Measurements from ENCODE around the gene POU6F2. TPM values are rescaled to one million over a fixed set of nuclear protein-coding genes. Genes with fewer than 3 reads are reported as not detected.

Gene POU6F2
- total and polyA plus RNA-seq, 5 donors from 2014 or later, result not detected

DNA sequence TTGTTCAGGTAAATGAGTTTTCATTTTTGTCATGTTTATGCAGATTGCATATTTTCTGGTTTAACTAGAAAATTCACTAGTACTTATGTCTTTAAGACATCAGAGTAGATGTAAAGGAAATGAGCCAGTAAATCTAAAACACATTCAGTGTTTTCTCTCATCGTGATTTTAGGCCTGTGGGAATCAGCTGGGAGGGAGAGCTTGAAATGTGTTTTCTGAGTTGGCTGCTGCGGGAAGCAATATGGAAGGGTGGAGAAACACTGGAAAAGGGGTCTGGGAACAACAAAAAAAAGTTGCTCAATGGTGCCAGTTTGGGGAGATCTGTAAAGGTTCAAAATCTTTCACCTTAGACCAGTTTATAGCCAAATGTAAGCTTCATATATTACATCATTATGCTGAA lies 284.1 kb downstream of the POU6F2 start:
- no peak overlapping the region for H3K27ac Mint-ChIP-seq

DNA sequence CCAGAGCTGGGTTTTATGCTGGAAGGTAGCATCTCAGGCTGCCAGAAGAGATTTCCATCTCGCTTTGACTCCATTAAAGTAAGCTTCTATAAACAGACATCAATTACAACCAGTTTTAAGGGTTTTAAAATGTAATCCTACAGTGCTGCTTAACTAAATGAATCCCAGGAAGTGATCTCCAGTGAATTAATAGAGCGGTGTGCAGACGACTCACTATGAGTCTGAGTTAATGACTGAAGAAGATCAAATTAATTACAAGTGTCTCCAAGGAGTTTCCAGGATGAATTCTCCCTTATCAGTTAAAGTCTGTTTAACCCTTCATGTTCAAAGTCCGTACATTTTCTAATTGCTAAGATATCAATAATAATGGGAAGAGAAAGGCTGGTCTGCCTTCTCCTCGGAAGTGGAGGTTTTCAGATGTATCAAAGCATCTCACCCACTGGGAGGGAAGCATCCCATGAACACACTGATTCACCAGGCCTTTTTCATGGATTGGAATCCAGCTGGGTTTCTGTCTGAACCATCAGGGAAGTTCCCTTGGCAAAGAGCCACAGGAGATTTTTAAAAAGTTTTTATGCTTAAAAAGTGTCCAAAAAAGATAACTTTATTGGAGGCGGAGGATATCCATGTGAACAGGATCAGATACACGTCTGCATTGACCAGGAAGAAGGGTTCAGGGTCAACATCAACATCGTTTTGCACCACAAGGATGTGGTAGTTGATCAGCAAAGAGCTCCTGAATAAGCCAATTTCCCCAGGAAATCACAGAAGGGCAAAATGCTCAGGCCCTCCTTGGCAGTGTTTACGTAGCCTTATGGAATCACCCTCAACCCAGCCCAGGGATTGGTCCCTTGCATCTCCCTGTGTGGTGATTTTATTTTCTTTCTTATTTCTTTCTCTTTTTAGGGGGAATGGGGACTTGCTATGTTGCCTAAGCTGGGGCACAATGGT lies 288.2 kb downstream of the POU6F2 start:
- Mint-ChIP-seq H3K4me3 (no peak overlapping the region), H3K4me1 (no peaks in the 10 kb centered on the region), H3K9me3 (peaks cover 0 to 1% (median 0%) of the 10 kb centered on the region in 7 donors), H3K27me3 (no peaks in the 10 kb centered on the region), H3K36me3 (no peaks in the 10 kb centered on the region), H3K27ac (no peak overlapping the region)
- Histone ChIP-seq H3K4me1 (ENCODE audit: control insufficient read depth, insufficient read depth, low read length, poor library complexity, severe bottlenecking) (no peaks in the 10 kb centered on the region), H3K4me3 (ENCODE audit: low read depth, low read length) (no peak overlapping the region), H3K36me3 (ENCODE audit: control insufficient read depth, insufficient read depth, low read length) (no peaks in the 10 kb centered on the region), H3K27ac (ENCODE audit: insufficient read depth, low read length, poor library complexity, severe bottlenecking) (no peak overlapping the region), H3K9me3 (ENCODE audit: control insufficient read depth in 2 of 2, low read length in 2 of 2) (no peaks in the 10 kb centered on the region), H3K27me3 (ENCODE audit: control insufficient read depth, insufficient read depth, low read length) (no peaks in the 10 kb centered on the region)
- DNase-seq (no peak), ATAC-seq (ENCODE audit: low read depth in 2 of 2) (no peak)

More for the DNA sequence above, 284.1 kb downstream of the POU6F2 start:
- H3K4me3 ChIP-seq (ENCODE audit: low read depth, low read length), result no peak overlapping the region
- peaks cover 0 to 2% (median 0%) of the 10 kb centered on the region in 7 donors for H3K9me3 Mint-ChIP-seq
- H3K9me3 ChIP-seq (ENCODE audit: control insufficient read depth in 2 of 2, low read length in 2 of 2), result no peaks in the 10 kb centered on the region
- H3K4me1 Mint-ChIP-seq, result no peaks in the 10 kb centered on the region
- no peak for ATAC-seq (ENCODE audit: low read depth in 2 of 2)
- H3K4me1 ChIP-seq (ENCODE audit: control insufficient read depth, insufficient read depth, low read length, poor library complexity, severe bottlenecking), result no peaks in the 10 kb centered on the region
- H3K27me3 Mint-ChIP-seq, result no peaks in the 10 kb centered on the region
- no peaks in the 10 kb centered on the region for H3K27me3 ChIP-seq (ENCODE audit: control insufficient read depth, insufficient read depth, low read length)
- H3K36me3 ChIP-seq (ENCODE audit: control insufficient read depth, insufficient read depth, low read length), result no peaks in the 10 kb centered on the region
- no peak for DNase-seq
- no peak overlapping the region for H3K4me3 Mint-ChIP-seq
- no peaks in the 10 kb centered on the region for H3K36me3 Mint-ChIP-seq
- no peak overlapping the region for H3K27ac ChIP-seq (ENCODE audit: insufficient read depth, low read length, poor library complexity, severe bottlenecking)

DNA sequence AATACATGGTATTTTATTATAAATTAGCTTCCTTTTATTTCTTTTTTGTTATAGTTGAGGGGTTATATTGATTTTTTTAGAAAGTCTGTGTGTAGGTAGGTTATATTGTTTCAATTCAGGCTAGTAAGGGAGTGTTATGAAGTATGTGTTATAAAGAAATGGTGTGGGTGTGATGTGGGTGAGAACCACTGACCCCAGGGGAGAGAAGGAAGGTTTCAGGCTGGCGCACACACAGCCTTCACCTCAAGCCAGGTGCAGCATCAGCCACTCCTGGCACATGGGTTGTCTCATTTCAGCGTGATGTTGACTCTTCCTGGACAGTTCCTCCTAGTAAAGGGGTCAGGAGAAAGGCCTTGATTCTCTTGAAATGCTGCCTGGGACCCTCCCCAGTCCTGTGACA lies 291.3 kb downstream of the POU6F2 start:
- Histone ChIP-seq H3K27me3 (ENCODE audit: control insufficient read depth, insufficient read depth, low read length) (no peaks in the 10 kb centered on the region), H3K36me3 (ENCODE audit: control insufficient read depth, insufficient read depth, low read length) (no peaks in the 10 kb centered on the region), H3K27ac (ENCODE audit: insufficient read depth, low read length, poor library complexity, severe bottlenecking) (no peak overlapping the region), H3K4me1 (ENCODE audit: control insufficient read depth, insufficient read depth, low read length, poor library complexity, severe bottlenecking) (no peaks in the 10 kb centered on the region), H3K9me3 (ENCODE audit: control insufficient read depth in 2 of 2, low read length in 2 of 2) (no peaks in the 10 kb centered on the region), H3K4me3 (ENCODE audit: low read depth, low read length) (no peak overlapping the region)
- no peaks in the 10 kb centered on the region for H3K4me1 Mint-ChIP-seq
- H3K9me3 Mint-ChIP-seq, result peaks cover 0 to 1% (median 0%) of the 10 kb centered on the region in 7 donors
- no peak overlapping the region for H3K4me3 Mint-ChIP-seq
- DNase-seq, result no peak
- no peaks in the 10 kb centered on the region for H3K36me3 Mint-ChIP-seq
- no peak for ATAC-seq (ENCODE audit: low read depth in 2 of 2)
- no peak overlapping the region for H3K27ac Mint-ChIP-seq
- H3K27me3 Mint-ChIP-seq, result no peaks in the 10 kb centered on the region

DNA sequence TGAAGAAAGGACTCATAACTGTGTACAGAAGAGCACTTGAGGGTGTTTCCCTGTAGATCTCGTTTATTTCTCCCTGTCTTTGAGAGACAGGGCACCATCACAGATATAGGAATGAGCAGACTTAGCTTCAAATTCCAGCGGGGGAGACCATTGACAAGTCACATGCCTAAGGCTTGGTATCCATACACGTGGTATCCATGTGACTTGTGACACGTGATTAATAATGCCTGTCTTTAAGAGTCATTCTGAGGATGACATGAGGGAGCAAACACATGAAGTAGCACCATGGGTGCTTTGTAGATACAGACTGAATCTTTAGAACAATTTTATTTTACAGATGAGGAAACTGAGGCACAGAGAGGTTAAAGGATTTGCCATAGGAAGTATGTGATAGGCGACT lies 292.3 kb downstream of the POU6F2 start:
- ATAC-seq (ENCODE audit: low read depth in 2 of 2) (no peak), DNase-seq (no peak)
- Histone ChIP-seq H3K4me3 (ENCODE audit: low read depth, low read length) (no peak overlapping the region), H3K4me1 (ENCODE audit: control insufficient read depth, insufficient read depth, low read length, poor library complexity, severe bottlenecking) (no peaks in the 10 kb centered on the region), H3K36me3 (ENCODE audit: control insufficient read depth, insufficient read depth, low read length) (no peaks in the 10 kb centered on the region), H3K27me3 (ENCODE audit: control insufficient read depth, insufficient read depth, low read length) (no peaks in the 10 kb centered on the region), H3K27ac (ENCODE audit: insufficient read depth, low read length, poor library complexity, severe bottlenecking) (no peak overlapping the region), H3K9me3 (ENCODE audit: control insufficient read depth in 2 of 2, low read length in 2 of 2) (no peaks in the 10 kb centered on the region)
- H3K36me3 Mint-ChIP-seq, result no peaks in the 10 kb centered on the region
- no peak overlapping the region for H3K27ac Mint-ChIP-seq
- no peak overlapping the region for H3K4me3 Mint-ChIP-seq
- no peaks in the 10 kb centered on the region for H3K4me1 Mint-ChIP-seq
- peaks cover 0 to 1% (median 0%) of the 10 kb centered on the region in 7 donors for H3K9me3 Mint-ChIP-seq
- no peaks in the 10 kb centered on the region for H3K27me3 Mint-ChIP-seq

DNA sequence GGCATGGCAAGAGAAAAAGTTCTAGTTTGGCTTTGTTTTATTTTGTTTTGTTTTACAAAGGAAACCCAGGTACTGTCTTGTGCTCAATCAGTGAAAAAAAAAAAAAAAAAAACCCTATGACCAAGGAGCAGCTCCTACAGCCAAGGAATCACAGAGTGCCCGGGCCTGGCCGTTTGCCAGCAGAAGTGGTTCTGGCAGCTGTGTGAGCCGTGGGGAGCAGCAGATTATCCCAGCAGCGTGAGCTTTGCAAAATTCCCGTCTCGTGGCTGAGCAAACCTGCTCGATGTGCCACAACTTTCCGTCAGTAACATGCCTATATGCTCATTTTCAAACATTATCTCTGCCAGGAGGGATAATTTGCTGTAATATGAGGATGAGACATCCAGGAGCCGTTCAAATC lies 293.7 kb downstream of the POU6F2 start:
- H3K9me3 ChIP-seq (ENCODE audit: control insufficient read depth in 2 of 2, low read length in 2 of 2), result no peaks in the 10 kb centered on the region
- Mint-ChIP-seq H3K27me3 (no peaks in the 10 kb centered on the region), H3K4me3 (no peak overlapping the region), H3K4me1 (no peaks in the 10 kb centered on the region), H3K36me3 (no peaks in the 10 kb centered on the region), H3K27ac (no peak overlapping the region), H3K9me3 (peaks cover 0 to 1% (median 0%) of the 10 kb centered on the region in 7 donors)
- H3K36me3 ChIP-seq (ENCODE audit: control insufficient read depth, insufficient read depth, low read length), result no peaks in the 10 kb centered on the region
- DNase-seq (no peak), ATAC-seq (ENCODE audit: low read depth in 2 of 2) (no peak)
- H3K4me1 ChIP-seq (ENCODE audit: control insufficient read depth, insufficient read depth, low read length, poor library complexity, severe bottlenecking), result no peaks in the 10 kb centered on the region
- no peak overlapping the region for H3K27ac ChIP-seq (ENCODE audit: insufficient read depth, low read length, poor library complexity, severe bottlenecking)
- H3K27me3 ChIP-seq (ENCODE audit: control insufficient read depth, insufficient read depth, low read length), result no peaks in the 10 kb centered on the region
- no peak overlapping the region for H3K4me3 ChIP-seq (ENCODE audit: low read depth, low read length)

DNA sequence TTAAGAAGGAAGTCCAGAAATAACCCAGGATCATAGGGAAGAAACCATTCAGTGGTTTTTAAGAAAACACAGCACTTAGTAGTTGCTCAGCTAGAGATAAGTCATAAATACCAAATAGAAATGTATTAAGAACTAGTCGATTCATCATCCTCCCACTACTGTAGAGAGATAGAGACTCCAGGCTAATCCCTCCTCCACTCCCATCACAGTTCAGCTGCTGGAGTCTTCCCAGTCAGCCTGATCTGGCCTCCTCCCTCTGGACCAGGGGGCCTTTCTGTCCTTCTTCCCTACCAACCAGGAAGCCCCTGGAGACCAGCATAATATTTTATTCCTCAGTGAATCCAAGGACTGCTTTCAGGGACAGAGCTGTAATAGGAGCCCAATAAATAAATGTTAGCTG lies 294.4 kb downstream of the POU6F2 start:
- no peaks in the 10 kb centered on the region for H3K4me1 ChIP-seq (ENCODE audit: control insufficient read depth, insufficient read depth, low read length, poor library complexity, severe bottlenecking)
- DNase-seq (no peak), ATAC-seq (ENCODE audit: low read depth in 2 of 2) (no peak)
- H3K36me3 ChIP-seq (ENCODE audit: control insufficient read depth, insufficient read depth, low read length), result no peaks in the 10 kb centered on the region
- peaks cover 0 to 1% (median 0%) of the 10 kb centered on the region in 7 donors for H3K9me3 Mint-ChIP-seq
- no peak overlapping the region for H3K4me3 ChIP-seq (ENCODE audit: low read depth, low read length)
- H3K36me3 Mint-ChIP-seq, result no peaks in the 10 kb centered on the region
- H3K27me3 Mint-ChIP-seq, result no peaks in the 10 kb centered on the region
- H3K27ac ChIP-seq (ENCODE audit: insufficient read depth, low read length, poor library complexity, severe bottlenecking), result no peak overlapping the region
- H3K27me3 ChIP-seq (ENCODE audit: control insufficient read depth, insufficient read depth, low read length), result no peaks in the 10 kb centered on the region
- no peak overlapping the region for H3K27ac Mint-ChIP-seq
- no peaks in the 10 kb centered on the region for H3K9me3 ChIP-seq (ENCODE audit: control insufficient read depth in 2 of 2, low read length in 2 of 2)
- H3K4me1 Mint-ChIP-seq, result no peaks in the 10 kb centered on the region
- H3K4me3 Mint-ChIP-seq, result no peak overlapping the region

DNA sequence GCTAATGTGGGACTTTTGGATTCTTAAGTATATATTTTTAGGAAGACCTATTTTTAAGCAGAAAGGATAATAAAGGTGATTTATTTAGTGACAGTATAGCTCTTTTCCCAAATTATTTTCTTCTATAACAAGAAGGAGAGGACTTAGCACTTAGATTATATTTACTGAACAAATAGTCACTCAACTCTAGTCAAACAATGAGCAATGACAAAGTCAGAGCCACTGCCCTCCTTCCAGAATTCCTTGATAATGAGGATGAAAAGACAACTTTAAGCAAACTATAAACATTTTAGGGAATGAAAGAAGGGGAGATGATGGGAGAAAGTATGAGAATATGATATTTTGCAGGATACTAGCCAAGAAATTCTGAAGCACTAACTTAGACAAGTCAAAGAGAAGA lies 295.0 kb downstream of the POU6F2 start:
- Mint-ChIP-seq H3K4me3 (no peak overlapping the region), H3K4me1 (no peaks in the 10 kb centered on the region), H3K36me3 (no peaks in the 10 kb centered on the region), H3K27me3 (no peaks in the 10 kb centered on the region), H3K9me3 (peaks cover 0 to 1% (median 0%) of the 10 kb centered on the region in 7 donors), H3K27ac (no peak overlapping the region)
- Histone ChIP-seq H3K36me3 (ENCODE audit: control insufficient read depth, insufficient read depth, low read length) (no peaks in the 10 kb centered on the region), H3K9me3 (ENCODE audit: control insufficient read depth in 2 of 2, low read length in 2 of 2) (no peaks in the 10 kb centered on the region), H3K4me1 (ENCODE audit: control insufficient read depth, insufficient read depth, low read length, poor library complexity, severe bottlenecking) (no peaks in the 10 kb centered on the region), H3K4me3 (ENCODE audit: low read depth, low read length) (no peak overlapping the region), H3K27me3 (ENCODE audit: control insufficient read depth, insufficient read depth, low read length) (no peaks in the 10 kb centered on the region), H3K27ac (ENCODE audit: insufficient read depth, low read length, poor library complexity, severe bottlenecking) (no peak overlapping the region)
- DNase-seq (no peak), ATAC-seq (ENCODE audit: low read depth in 2 of 2) (no peak)

DNA sequence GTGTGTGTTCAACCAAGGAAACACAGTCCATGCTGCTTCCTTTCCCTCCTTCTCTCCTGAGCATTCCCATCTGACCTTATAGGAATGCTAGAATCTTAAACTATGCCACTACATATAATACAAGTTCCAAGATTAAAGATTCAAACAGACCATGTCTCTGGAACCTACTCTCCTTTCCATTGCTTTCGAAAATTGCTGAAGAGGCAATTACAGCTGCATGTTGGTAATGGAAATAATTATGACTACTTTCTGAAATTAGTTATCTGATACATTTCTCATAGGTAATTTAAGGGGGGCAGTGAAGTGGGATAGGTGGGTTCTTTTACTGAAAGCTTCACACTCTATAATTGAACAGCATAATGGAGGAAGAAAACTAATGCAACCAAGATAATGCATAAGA lies 302.6 kb downstream of the POU6F2 start:
- Mint-ChIP-seq H3K27me3 (peaks cover 5% of the 10 kb centered on the region), H3K4me3 (no peak overlapping the region), H3K27ac (no peak overlapping the region), H3K4me1 (no peaks in the 10 kb centered on the region), H3K9me3 (peaks cover 0 to 6% (median 0%) of the 10 kb centered on the region in 7 donors), H3K36me3 (no peaks in the 10 kb centered on the region)
- DNase-seq (no peak), ATAC-seq (ENCODE audit: low read depth in 2 of 2) (no peak)
- H3K4me1 ChIP-seq (ENCODE audit: control insufficient read depth, insufficient read depth, low read length, poor library complexity, severe bottlenecking), result no peaks in the 10 kb centered on the region
- no peaks in the 10 kb centered on the region for H3K36me3 ChIP-seq (ENCODE audit: control insufficient read depth, insufficient read depth, low read length)
- no peak overlapping the region for H3K4me3 ChIP-seq (ENCODE audit: low read depth, low read length)
- no peak overlapping the region for H3K27ac ChIP-seq (ENCODE audit: insufficient read depth, low read length, poor library complexity, severe bottlenecking)
- H3K9me3 ChIP-seq (ENCODE audit: control insufficient read depth in 2 of 2, low read length in 2 of 2), result no peaks in the 10 kb centered on the region
- no peaks in the 10 kb centered on the region for H3K27me3 ChIP-seq (ENCODE audit: control insufficient read depth, insufficient read depth, low read length)

Measured in CD4-positive, CD25-positive, alpha-beta regulatory T cell (primary cell).